ENCODE results near the gene ESPNL.
"Not testable (repeated sequence)": the region's sequence is repeated elsewhere in the genome, so short reads cannot be mapped to it uniquely, and the experiment has no call there.

The ESPNL gene

GRCh38 chr2:238114851-238115660, 14.9 kb downstream of the ESPNL start:
- DNase-seq (ENCODE audit: low spot score) = no peak

GRCh38 chr2:238115709-238116108, 15.6 kb downstream of the ESPNL start:
- not testable (repeated sequence) for DNase-seq (ENCODE audit: low spot score)

GRCh38 chr2:238116298-238117198, 16.4 kb downstream of the ESPNL start:
- DNase-seq (ENCODE audit: low spot score) = no peak

DNA sequence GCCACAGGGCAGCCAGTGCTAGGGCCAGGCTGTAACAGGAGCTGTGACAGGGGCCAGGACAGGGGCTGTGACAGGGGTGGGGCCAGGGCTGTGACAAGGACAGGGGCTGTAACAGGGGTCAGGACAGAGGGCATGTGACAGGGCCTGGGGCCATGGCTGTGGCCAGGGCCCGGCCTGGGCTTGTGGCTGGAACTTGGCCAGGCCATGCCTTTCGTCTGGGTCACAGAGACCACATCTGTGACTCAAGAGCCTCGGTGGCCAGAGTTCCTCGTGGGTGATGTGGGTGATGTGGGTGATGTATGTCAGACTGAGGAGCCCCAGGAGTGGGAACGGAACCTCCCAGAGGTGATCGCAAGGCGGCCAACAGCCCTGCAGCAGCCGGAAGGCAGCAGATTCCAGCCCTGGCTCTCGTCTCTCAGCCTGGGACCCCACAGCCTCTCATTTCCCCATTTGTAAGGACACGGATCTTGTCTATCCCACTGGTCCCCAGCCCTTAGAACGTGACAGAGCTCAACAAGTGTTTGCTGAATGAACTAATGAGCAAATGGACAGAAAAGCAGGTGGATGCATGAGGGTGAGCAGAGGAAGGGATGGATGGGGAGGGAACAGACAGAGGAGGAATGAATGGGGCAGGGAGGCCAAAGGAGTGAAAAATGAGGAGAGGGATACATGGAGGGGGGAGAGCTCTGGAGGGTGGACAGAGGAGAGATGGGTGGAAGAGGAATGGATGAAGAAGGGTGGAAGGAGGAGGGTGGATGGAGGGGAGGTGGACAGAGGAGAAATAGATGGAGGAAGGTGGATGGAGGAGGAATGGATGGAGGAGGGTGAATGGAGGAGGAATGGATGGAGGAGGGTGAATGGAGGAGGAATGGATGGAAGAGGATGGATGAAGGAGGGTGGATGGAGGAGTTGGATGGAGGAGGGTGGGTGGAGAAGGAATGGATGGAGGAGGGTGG, 17.3 kb downstream of the ESPNL start:
- DNase-seq (ENCODE audit: low spot score) = no peak

- no peak for DNase-seq (ENCODE audit: low spot score)
Measured at GRCh38 chr2:238119756-238120462, 19.8 kb downstream of the ESPNL start.

DNA sequence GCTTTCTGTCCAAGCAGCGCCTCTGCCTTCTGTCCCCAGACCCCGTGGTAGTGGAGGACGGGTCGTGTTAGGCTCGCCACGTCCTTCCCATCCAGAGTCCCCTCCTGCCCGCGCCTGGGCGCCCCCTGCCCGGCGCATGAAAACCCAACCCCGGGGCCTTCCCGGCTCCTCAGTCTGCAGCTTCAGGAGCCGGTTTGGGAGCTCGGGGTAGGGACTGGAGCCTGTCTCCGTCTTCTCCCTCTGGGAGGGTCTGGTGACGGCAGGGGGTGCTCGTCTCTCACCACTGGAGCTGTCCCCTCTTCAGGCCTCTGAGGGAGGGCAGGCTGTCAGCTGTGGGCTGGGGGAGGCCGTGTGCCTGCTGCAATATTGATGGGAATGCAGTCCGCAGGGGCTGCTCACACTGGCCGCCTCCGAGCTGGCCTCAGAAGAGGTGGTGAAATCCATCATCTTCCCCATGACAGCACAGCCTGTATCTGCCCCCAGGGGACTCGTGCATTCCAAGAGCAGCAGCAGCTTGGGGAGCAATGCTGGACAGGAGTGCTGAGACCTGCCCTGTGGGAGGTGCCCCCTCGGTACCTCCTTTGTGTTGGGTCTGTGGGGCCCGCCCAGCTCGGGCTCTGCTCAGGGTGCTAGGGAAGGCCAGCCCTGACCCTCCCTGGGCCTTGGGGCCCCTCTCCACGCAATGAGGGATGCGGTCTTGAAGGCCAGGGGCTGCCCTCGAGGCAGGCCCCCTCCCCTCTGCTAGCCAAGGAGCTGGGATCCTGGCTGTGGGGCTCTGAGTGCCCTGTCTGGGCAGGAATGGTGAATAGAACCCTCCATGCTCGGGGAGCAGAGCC, 20.5 kb downstream of the ESPNL start:
- no peak for DNase-seq (ENCODE audit: low spot score)

DNA sequence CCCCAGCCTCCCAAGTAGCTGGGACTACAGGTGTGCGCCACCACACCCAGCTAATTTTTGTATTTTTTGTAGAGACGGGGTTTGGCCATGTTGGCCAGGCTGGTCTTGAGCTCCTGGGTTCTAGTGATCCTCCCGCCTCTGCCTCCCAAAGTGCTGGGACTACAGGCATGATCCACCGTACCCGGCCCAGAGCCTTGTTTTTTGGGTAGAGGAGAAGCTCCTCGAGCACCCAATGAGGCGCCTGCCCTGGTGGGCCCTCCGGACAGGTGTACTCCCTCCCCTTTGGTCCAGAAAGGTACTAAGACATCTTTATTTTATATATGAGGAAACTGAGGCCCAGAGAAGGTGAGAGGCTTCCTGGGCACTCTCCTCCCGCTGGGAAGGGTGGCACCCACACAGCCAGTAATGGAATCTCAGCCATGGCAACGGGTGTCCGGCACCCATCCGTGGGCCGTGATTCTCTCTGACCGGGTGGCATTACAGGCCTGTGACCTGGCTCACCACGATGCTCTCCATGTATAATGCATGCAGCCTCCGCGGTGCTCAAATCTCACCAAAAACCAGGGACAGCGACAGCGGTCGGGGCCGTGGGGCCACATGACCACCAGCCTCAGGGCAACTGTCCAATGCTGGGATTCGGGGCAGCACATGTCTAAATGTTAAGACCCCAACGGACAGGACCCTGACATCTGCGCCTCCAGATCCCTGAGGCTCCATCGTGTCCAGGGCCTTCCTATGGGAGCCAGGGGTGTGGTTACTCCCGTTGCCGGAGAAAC, 21.6 kb downstream of the ESPNL start:
- no peak for DNase-seq (ENCODE audit: low spot score)

DNA sequence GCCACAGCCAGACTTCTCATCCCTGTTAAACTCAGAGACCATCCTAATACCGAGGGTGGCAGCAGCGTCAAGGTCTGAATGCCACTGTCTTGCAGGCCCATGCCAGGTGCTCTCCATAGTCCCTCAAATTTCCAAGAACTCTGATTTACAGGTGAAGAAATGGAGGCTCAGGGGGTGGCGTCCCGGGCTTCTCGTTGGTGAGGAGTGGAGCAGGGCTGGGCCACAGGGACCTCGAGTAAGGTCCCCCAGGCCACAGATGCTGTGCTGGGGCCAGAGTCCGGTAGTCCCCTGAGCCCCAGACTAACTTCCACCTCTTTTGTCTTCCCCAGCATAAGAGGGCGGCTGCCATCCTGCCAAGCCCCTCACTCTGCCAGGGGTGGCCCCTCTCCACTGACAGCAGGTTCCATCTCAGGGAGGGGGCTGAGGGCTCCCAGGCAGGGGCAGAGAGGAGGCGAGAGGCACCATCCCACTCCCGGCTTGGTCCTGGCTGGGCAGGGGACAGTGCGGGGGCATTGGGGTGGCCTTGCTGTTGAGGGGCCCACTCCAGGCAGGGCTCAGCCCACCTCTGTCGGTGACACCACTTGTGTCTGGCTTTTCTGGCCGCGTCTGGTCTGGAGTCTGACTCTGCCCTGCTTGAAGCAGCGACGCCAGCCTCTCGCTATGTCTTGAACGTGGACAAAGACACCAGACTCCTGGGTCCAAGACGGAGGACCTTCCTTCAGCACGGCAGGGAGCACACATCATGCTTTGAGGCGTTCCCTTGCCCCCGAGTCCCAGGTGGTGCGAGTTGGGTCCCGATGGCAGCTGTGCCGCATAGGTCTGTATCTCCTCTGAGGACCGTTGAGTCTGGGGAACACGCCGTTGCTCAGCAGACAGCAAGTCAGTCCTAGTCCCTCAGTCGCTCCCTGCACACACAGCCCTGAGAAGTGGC, 22.4 kb downstream of the ESPNL start:
- no peak for DNase-seq (ENCODE audit: low spot score)

DNA sequence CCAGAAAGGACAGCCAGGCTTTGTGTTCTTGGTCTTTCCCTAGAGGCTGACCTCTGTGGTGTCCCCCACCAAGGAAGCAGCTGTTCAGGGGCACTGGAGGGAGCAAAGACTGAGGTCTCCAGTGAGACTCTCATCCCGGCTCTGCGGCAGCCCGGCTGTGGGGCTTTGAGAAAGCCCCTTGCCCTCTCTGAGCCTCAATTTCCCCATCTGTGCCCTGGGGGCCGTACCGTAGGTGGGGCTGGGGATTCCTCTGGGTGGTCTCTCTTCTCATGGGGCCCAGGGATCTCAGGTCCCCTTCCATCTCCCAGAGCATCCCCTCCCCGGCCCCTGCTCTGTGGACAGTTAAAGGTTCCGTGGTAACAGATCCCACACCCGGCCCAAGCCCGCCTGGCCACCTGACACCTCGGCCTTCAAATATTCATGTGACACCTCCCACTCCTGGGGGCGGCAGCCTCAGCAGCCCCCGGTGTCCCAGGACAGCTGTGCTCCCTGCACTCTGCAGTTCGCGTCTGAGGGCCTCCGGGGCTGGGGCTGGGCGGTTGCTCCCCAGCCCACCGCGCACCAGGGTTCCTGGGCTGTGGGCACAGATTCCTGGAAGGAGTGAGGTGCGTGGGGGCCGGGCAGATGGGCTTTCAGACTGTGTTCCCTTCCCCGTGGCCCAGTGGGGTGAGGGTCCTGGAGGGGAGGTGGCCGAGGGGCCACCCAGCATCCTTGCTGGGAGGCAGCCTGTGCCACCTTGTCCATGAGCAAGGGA, 23.3 kb downstream of the ESPNL start:
- DNase-seq (ENCODE audit: low spot score) = no peak

- DNase-seq (ENCODE audit: low spot score) = no peak
Measured at GRCh38 chr2:238123991-238124470, 23.9 kb downstream of the ESPNL start.

DNA sequence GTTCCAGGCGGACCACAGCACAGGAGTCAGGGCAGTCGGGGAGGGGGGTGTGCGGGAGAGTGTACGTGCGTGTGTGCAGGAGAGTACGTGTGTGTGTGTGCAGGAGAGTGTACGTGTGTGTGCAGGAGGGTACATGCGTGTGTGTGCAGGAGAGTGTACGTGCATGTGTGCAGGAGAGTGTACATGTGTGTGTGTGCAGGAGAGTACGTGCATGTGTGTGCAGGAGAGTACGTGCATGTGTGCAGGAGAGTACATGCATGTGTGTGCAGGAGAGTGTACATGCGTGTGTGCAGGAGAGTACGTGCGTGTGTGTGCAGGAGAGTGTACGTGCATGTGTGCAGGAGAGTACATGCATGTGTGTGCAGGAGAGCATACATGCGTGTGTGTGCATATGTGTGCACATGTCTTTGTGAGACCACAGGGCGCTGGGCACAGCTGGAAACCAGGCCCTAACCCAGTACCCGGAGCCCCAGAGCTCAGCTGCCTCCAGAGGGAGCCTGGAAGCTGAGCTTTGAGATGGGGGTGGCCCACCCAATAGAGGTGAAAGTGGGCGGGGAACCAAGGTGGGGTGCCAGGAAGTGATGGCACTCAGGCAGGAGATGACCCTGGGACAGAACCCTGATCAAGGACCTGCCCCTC, 24.5 kb downstream of the ESPNL start:
- DNase-seq (ENCODE audit: low spot score) = no peak

GRCh38 chr2:238125127-238125885, 25.2 kb downstream of the ESPNL start:
- DNase-seq (ENCODE audit: low spot score) = no peak

GRCh38 chr2:238126338-238126737, 26.2 kb downstream of the ESPNL start:
- DNase-seq (ENCODE audit: low spot score) = no peak

DNA sequence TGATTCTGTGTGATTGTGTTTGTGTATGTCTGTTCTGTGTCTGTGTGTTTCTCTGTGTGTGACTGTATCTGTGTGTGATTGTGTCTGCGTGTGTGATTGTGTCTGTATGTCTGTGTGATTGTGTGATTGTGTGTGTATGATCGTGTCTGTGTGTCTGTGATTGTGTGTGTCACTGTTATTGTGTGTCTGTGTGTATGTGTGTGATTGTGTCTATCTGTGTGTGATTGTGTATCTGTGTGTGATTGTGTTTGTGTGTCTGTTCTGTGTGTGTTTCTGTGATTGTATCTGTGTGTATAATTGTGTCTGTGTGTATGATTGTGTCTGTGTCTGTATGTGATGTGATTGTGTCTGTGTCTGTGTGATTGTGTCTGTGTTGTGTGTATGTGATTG, 26.6 kb downstream of the ESPNL start:
- no peak for DNase-seq (ENCODE audit: low spot score)

DNA sequence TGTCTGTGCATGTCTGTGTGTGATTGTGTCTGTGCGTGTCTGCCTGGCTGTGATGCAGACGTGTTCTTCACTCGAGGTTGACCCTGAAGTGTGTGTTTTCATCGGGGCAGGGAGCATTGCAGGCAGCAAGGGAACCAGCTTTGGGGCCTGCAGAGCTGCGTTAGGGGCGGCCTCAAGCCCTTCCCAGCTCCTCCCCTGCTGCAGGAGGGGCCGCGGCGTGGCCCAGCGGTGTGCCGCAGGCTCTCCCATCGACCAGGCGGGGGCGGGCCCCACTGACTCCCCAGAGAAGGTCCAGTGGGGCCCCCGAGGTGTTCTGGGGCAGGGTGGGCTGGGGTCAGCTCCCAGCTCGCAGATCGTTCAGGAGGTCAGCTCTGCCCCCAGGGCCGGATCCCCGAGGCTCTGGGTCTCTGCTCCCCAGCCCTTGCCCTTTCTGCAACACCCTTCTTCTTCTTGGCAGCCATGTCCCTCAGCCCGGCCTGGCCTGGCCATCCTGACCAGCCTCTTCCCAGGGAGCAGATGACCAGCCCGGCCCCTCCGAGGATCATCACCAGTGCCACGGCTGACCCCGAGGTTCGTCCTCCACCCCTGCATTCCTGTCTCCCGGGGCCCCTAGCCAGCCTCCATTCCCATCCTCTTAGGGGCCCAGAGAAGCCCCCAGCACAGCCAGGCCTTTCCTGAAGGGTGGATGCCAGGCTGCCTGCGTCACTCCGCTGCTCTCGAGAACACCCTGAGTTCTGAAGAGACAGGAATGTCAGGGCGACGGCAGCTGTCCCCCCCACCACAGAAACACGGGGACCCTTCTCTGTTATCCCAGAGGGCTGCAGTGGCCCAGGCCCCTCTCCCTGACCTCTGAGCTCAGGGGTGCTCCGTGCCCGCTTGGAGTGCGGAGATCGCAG, 27.3 kb downstream of the ESPNL start:
- DNase-seq (ENCODE audit: low spot score) = no peak
